Neutrophil (primary cell): ENCODE results near the gene XRCC4.
"Not testable (repeated sequence)": the region's sequence is repeated elsewhere in the genome, so short reads cannot be mapped to it uniquely, and the experiment has no call there.

Source experiments
- H3K27ac ChIP-seq: fragments of 200-600 bp; sonication (generic); 2 replicates; pipeline ENCODE4 v1.5.1; 2016; ENCODE audit warnings: mild to moderate bottlenecking, moderate library complexity
- H3K27me3 ChIP-seq: fragments of 200-600 bp; sonication (generic); 2 replicates; pipeline ENCODE4 v1.6.0; 2016; ENCODE audit warnings: mild to moderate bottlenecking
- H3K36me3 ChIP-seq: fragments of 200-600 bp; sonication (generic); 2 replicates; pipeline ENCODE4 v1.5.1; 2017
- H3K4me1 ChIP-seq, 2 experiments: fragments of 200-600 bp in 1 of 2; sonication (generic) in 1 of 2; 1 replicate in 1 of 2; 2 replicates in 1 of 2; pipeline versions ENCODE4 v1.5.1 to v1.6.1; 2013 to 2016; ENCODE audit warnings: low read depth in 1 of 2, low read length in 1 of 2, mild to moderate bottlenecking in 1 of 2, moderate library complexity in 1 of 2; ENCODE audit not compliant: control insufficient read depth in 1 of 2, insufficient read depth in 1 of 2
- H3K4me3 ChIP-seq, 2 experiments: fragments of 200-600 bp in 1 of 2; sonication (generic) in 1 of 2; 1 replicate in 1 of 2; 2 replicates in 1 of 2; pipeline ENCODE4 v1.5.1; 2013 to 2016; ENCODE audit warnings: low read depth in 1 of 2, low read length in 1 of 2, mild to moderate bottlenecking in 1 of 2, moderate library complexity in 1 of 2
- H3K9me3 ChIP-seq: fragments of 200-600 bp; sonication (generic); 2 replicates; pipeline ENCODE4 v1.5.1; 2016
- TF ChIP-seq, protein P1 (sequence below): fragments of 200-600 bp; sonication (generic); IDR thresholded peaks from 2 replicates; pipeline ENCODE4 v1.5.1; 2016; ENCODE audit warnings: antibody characterized with exemption

XRCC4 gene

DNA sequence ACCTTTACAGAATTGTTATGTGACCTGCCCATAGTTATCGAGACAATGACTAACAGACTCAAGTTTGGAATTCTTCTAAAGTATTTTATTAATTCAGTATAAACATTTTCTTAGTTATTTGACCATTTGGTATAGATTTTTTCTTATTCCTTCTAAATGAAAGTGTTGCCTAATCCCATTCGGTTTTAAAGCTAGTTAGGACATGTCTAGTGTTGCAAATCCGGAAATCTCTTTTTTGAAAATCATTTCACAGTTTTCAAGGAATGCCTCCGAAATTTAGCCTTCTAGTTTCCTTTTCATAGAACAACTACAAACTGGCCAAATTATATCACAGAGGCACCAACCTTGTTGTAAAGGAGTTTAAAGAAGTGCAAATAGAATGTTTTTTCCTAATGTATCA is 171.8 kb downstream of the XRCC4 start:
- Histone ChIP-seq H3K27ac (no peak overlapping the region), H3K27me3 (no peaks in the 10 kb centered on the region), H3K36me3 (no peaks in the 10 kb centered on the region), H3K9me3 (no peaks in the 10 kb centered on the region), H3K4me1 (no peaks in the 10 kb centered on the region), H3K4me3 (no peak overlapping the region)
- TF ChIP-seq, protein P1, sequence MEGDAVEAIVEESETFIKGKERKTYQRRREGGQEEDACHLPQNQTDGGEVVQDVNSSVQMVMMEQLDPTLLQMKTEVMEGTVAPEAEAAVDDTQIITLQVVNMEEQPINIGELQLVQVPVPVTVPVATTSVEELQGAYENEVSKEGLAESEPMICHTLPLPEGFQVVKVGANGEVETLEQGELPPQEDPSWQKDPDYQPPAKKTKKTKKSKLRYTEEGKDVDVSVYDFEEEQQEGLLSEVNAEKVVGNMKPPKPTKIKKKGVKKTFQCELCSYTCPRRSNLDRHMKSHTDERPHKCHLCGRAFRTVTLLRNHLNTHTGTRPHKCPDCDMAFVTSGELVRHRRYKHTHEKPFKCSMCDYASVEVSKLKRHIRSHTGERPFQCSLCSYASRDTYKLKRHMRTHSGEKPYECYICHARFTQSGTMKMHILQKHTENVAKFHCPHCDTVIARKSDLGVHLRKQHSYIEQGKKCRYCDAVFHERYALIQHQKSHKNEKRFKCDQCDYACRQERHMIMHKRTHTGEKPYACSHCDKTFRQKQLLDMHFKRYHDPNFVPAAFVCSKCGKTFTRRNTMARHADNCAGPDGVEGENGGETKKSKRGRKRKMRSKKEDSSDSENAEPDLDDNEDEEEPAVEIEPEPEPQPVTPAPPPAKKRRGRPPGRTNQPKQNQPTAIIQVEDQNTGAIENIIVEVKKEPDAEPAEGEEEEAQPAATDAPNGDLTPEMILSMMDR = no peak

DNA sequence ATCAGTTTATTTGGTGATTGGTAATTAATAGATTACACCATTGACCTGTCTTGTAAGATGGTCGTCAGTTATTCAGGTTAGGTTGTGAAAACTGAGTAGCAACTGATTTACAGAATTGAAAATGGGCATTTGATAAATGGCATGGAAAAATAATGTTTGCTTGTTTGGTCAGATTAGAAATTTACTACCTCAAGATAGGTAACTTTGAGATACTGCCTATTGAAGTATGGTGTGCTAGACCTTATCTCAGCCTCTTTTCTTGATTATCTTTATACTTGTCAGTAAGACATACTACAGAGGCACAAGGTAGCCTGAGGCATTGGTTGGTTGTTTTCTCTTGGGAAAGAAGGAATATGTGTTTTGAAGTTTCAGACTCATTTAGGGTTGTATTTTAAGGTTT is 174.5 kb downstream of the XRCC4 start:
- TF ChIP-seq, protein P1 = no peak
- no peak overlapping the region for H3K27ac ChIP-seq
- H3K36me3 ChIP-seq = no peaks in the 10 kb centered on the region
- no peaks in the 10 kb centered on the region for H3K4me1 ChIP-seq
- H3K27me3 ChIP-seq = no peaks in the 10 kb centered on the region
- H3K4me3 ChIP-seq = no peak overlapping the region
- H3K9me3 ChIP-seq = no peaks in the 10 kb centered on the region

DNA sequence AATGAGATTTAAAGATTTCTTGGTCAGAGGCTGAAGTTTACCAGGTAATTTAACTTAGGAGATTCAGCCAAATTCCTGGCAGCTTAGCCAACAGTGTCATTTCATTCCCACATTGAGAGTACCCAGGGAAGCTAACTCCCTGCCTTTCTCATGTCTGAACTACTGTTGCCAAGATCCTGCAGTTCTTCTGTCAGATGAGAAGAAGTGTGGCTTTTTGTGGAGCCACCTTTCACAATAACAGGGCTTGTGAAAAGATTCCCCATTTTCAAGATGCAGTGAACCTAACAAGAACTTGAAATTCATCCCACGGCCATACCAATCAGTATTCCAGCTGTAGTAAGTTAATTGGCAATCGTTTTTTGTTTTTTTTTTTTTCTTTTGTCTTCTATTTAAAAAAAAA is 176.4 kb downstream of the XRCC4 start:
- Histone ChIP-seq H3K9me3 (no peaks in the 10 kb centered on the region), H3K27me3 (no peaks in the 10 kb centered on the region), H3K27ac (no peak overlapping the region), H3K36me3 (no peaks in the 10 kb centered on the region), H3K4me1 (no peaks in the 10 kb centered on the region), H3K4me3 (no peak overlapping the region)
- TF ChIP-seq, protein P1 = no peak

DNA sequence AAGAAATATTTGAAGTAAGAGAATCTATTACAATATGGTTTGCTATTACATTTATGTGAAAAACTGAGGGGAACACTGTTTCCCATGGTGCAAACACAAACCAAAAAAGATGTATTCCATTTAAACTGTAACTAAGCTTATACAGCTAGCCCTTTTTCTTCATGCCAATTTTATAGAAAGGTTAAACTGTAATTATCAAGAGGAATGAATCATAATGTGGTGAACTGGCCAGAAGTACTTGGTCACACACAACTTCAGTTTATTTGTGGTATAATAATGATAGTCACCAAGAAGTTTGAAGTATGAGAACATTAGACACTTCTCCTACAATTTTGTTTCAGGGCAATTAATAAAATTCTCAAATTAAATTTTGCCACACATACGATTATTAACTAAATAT is 177.9 kb downstream of the XRCC4 start:
- Histone ChIP-seq H3K36me3 (no peaks in the 10 kb centered on the region), H3K27me3 (no peaks in the 10 kb centered on the region), H3K4me1 (no peaks in the 10 kb centered on the region), H3K9me3 (no peaks in the 10 kb centered on the region), H3K27ac (no peak overlapping the region), H3K4me3 (no peak overlapping the region)
- TF ChIP-seq, protein P1 = no peak

DNA sequence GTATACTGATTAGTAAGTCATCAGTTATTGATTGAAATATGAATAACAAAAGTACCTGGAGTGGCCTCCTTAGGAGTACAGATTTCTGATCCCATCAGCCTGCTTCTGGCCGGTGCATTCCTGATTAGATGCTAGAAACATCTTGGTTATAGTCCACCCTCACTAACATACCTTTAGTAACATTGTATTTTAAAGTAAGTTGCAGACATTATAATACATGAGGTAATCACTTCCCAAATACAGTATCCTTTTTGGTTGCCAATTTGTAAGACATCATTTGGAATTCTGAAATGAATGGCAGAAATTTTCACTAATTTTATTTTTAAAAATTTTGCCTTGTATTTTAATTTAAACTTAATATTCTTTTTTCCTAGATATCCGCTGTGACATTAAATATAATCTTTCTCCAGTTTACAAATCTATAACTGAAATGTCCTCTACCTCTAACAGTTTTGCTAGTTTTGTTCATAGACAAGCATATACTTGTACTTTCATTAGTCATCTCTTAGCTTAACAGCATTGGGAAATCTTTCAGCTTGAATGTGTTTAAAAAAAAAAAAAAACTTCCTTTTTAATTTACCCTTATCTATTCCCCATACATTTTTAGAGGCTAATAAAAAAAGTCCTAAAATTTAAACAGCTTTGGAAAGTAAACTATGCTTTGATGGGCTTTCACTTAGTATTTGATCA is 178.9 kb downstream of the XRCC4 start:
- TF ChIP-seq, protein P1 = no peak
- Histone ChIP-seq H3K27me3 (no peaks in the 10 kb centered on the region), H3K4me3 (no peak overlapping the region), H3K27ac (no peak overlapping the region), H3K4me1 (no peaks in the 10 kb centered on the region), H3K36me3 (no peaks in the 10 kb centered on the region), H3K9me3 (no peaks in the 10 kb centered on the region)

DNA sequence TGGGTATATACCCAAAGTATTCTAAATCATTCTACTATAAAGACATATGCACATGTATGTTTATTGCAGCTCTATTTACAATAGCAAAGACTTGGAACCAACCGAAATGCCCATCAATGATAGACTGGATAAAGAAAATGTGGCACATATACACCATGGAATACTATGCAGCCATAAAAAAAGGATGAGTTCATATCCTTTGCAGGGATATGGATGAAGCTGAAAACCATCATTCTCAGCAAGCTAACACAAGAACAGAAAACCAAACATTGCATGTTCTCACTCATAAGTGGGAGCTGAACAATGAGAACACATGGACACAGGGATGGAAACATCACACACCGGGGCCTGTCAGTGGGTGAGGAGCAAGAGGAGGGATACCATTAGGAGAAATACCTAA is 180.3 kb downstream of the XRCC4 start:
- not testable (repeated sequence) for H3K4me3 ChIP-seq, H3K4me1 ChIP-seq, H3K9me3 ChIP-seq, H3K27ac ChIP-seq, H3K27me3 ChIP-seq, H3K36me3 ChIP-seq
